GM12873 (cell line): ENCODE data around the gene UQCR10.

ENCODE experiments used
- CTCF ChIP-seq: IDR thresholded peaks from 2 replicates; pipeline ENCODE4 v1.5.1; 2012; ENCODE audit warnings: low read depth, mild to moderate bottlenecking, moderate library complexity, low read length, control low read depth; ENCODE audit not compliant: insufficient read depth; ENCODE audit errors: missing control alignments

Gene UQCR10

GRCh38 chr22:29790061-29790460, 22.9 kb downstream of the UQCR10 start:
- TF ChIP-seq CTCF: no peak

DNA sequence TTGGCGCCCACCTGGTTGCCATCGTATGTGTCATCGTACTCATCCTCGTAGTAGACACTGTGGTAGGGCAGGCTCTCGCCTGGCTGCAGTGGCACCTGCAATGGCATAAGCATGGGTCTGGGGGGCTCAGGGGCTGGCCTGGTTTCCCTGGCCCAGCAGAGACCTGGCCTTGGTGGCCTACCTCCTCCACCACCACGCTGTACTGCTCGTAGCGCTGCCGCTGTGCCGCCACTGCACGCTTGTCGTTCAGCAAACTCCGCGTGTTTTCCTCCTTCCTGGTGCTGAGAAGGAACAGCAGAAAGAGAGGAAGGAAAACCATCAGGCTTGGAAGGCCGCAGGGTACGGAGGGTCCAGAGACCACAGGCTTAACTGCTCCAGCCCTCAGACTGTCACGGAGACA, 26.2 kb downstream of the UQCR10 start:
- no peak for TF ChIP-seq CTCF

DNA sequence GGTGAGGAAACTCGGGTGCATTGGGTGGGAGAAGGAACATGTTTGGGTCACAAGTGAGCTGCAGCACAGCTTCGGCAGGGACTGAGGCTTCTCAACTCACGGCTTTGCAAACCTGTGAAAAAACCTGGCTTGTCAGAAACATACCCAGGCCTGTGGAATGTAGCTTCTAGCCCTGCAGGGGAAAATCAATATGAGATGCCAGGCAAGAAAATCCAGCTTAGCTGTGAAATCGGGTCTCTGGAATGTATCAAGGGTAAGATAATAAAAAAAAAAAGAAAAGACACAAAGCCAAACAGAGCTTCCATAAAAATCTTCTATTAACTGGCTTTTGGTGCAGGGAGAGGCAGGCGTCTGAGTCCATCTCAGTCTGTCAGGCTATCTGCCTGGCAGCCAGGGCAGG, 28.5 kb downstream of the UQCR10 start:
- no peak for TF ChIP-seq CTCF

DNA sequence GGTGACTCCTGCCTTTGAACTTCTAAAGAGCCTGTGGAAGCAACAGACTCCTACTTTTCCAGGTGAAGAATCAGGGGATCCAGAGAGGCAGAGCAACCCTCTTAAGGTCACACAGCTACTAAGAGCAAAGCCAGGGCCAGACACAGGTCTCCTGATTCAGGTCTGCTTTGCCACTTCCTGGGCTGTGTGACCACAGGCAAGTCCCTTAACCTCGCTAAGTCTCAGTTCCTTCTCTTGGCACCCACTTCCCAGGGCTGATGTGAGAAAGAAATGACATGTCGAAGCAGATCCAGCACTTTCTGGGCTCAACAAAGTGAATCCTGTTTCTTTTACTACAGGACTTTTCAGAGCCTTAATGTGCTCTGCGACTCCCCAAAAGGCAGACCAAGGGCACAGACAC, 30.2 kb downstream of the UQCR10 start:
- TF ChIP-seq CTCF: no peak

GRCh38 chr22:29798318-29798717, 31.1 kb downstream of the UQCR10 start:
- no peak for TF ChIP-seq CTCF

DNA sequence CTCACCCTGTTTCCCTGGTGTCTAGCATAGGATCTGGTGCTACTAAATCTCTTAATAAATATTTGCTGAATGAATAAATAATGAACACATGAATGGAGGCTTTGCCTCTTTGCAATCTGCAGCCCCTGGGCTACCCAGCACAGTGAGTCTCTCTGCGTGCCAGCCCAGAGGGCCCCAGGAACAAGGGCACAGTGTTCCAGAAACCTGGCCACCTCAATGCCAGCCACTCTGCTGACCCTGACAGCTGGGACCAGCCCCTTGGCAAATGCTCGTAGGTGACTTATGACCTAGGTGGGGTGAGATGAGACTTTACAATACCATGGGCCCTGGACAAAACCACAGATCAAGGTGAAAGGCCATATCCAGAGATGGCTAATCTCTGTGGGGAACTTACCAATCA, 31.6 kb downstream of the UQCR10 start:
- no peak for TF ChIP-seq CTCF

GRCh38 chr22:29799217-29799680, 32.1 kb downstream of the UQCR10 start:
- TF ChIP-seq CTCF: no peak
